Retinal pigment epithelial cell (primary cell): Measurements from ENCODE around the gene LOXHD1.

Experiments
- DNase-seq: peaks from one replicate; pipeline ENCODE4 v3.0.0-alpha.2; 2010; ENCODE audit warnings: low read depth
- H3K4me3 ChIP-seq: 2 replicates; pipeline ENCODE4 v1.5.1; 2011; ENCODE audit warnings: mild to moderate bottlenecking, low read length, control low read depth, moderate library complexity
- TF ChIP-seq, protein P1 (sequence below): conservative IDR thresholded peaks from 2 replicates; pipeline ENCODE4 v1.5.1; 2011; ENCODE audit warnings: low read depth, low read length, control low read depth, inconsistent platforms

The LOXHD1 gene

DNA sequence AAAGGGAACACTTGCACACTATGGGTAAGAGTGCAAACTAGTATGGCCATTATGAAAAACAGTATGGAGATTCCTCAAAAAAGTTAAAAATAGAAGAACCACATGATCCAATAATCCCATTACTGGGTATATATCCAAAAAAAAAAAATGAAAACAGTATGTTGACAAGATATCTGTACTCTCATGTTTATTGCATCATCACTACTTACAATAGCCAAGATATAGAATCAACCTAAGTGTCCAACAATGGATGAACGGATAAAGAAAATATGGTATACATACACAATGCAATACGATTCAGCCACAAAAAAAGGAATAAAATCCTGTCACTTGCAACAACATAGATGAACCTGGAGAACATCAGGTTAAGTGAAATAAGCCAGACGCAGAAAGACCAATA lies 73.3 kb downstream of the LOXHD1 start:
- DNase-seq: no peak
- H3K4me3 ChIP-seq: no peak overlapping the region
- TF ChIP-seq, protein P1, sequence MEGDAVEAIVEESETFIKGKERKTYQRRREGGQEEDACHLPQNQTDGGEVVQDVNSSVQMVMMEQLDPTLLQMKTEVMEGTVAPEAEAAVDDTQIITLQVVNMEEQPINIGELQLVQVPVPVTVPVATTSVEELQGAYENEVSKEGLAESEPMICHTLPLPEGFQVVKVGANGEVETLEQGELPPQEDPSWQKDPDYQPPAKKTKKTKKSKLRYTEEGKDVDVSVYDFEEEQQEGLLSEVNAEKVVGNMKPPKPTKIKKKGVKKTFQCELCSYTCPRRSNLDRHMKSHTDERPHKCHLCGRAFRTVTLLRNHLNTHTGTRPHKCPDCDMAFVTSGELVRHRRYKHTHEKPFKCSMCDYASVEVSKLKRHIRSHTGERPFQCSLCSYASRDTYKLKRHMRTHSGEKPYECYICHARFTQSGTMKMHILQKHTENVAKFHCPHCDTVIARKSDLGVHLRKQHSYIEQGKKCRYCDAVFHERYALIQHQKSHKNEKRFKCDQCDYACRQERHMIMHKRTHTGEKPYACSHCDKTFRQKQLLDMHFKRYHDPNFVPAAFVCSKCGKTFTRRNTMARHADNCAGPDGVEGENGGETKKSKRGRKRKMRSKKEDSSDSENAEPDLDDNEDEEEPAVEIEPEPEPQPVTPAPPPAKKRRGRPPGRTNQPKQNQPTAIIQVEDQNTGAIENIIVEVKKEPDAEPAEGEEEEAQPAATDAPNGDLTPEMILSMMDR: no peak

DNA sequence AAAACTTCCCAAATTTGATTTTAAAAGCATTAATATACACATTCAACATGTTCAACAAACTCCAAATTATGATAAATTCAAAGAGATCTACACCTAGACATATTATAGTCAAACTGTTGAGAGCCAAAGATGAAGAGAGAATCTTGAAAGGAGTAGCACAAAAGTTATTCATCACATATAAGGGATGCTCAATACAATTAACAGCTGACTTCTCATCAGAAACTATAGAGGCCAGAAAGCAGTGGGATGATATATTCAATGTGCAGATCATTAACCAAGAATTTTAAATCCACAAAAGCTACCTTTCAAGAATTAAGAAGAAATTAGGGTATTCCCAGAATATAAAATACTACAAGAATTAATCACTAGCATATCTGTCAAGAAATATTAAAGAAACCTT lies 75.4 kb downstream of the LOXHD1 start:
- H3K4me3 ChIP-seq: no peak overlapping the region
- TF ChIP-seq, protein P1: no peak
- no peak for DNase-seq

DNA sequence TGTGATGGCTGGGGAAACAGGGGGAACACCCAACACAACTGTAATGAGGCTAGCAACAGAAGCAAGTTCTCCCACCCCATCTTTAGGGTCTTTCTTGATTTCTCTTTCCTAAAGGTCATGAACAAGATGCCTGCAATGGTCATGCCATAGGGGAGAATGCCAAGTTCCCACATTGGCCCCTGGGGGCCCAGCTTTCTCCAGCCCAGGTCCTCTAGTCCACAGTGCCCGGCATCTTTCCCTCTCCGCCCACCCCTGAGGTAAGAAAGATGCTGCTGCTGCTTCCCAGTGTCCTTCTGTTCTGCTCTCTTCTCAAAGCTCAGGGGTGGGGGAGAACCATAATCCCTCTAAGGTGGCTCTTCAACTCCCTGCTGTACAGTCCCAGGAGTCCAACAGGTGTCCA lies 78.0 kb downstream of the LOXHD1 start:
- TF ChIP-seq, protein P1: no peak
- H3K4me3 ChIP-seq: no peak overlapping the region
- DNase-seq: no peak

DNA sequence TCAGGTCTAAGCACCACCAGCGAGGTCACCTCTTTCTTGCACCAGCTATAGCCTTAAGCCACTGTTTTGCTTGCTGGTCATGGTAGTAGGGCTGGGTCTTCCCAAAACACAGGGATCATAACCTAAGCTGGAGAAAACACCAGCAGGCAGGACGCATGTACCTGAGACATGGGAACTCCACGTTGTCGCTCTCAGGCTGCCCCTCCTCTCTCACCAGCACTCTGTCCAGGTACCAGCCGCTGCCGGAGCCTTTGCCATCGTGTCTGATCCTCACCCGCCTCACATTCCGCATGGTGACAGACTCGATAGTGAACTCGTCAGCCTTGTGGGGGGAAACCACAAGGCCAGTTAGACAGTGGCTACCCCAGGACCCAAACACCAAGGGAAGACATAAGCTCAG lies 79.5 kb downstream of the LOXHD1 start:
- TF ChIP-seq, protein P1: no peak
- no peak overlapping the region for H3K4me3 ChIP-seq
- DNase-seq: no peak

DNA sequence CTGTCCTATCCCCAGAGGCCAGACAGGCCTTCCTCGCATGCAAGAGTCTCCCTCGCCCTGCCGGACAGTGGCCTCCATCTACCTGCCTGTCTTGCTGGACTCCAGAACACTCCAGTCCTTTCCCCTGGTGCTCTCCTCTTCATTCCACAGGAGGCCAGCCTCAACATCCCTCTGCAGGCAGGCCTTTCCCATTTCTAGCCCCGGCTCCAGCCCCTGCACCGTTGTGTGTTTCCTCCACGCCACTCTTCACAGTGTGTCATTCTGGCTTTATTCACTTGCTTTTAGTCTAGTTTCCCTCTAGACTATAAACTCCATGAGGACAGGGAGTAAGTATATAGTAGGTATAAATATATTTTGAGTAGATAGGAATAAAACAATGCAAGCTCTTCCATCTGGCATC lies 81.2 kb downstream of the LOXHD1 start:
- TF ChIP-seq, protein P1: no peak
- no peak for DNase-seq
- no peak overlapping the region for H3K4me3 ChIP-seq

DNA sequence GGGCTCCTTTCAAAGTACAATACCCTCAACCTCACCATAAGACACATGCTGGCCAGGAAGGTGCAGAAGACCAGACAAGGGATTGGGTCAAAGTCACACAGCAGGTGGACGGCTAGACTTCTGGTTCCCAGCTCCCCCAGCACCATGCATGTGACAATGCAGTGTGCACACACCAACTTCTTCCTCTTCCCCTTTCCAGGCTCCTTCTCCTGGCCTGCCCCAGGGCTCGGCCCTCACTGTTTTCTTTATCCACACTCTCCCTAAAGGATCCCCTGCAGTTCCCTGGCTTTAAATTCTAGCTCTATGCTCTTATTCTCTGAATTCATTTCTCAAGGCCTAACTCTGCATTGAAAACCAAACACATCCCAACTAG lies 82.3 kb downstream of the LOXHD1 start:
- DNase-seq: no peak
- H3K4me3 ChIP-seq: no peak overlapping the region
- TF ChIP-seq, protein P1: no peak

DNA sequence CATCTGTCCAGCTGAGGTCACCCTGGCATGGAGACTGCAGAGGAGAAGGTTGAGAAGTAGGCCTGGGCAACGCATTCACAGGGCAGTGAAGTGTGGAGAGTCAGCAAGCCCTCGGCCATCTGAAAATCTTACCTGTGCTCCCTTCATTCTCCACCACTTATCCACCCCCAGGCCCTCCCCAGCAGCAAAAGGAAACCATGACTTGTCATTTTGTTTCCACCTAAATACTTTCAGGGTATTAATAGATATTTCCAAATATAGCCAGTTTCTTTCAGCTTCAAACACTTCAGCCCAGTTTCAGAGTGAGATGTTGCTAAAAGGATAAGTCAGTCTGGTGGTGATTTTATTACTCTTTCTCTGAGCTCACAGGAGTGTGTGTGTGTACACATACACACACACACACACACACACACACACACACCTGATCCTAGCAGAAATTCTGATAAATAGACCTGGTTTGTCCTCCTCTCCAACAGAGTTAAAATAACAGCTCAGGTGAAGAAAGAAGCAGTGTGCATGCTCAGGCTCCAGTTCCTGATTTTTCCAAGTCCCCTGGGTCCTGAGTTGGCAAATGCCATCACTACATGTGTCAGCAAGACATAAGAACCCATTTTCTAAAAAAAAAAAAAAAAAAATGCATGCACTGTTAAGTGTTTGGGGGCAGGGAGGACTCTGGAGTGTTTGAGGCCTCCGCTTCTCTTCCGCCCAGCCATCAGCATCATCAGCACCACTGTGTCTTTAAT lies 82.8 kb downstream of the LOXHD1 start:
- H3K4me3 ChIP-seq: no peak overlapping the region
- DNase-seq: no peak
- TF ChIP-seq, protein P1: no peak
